GM18519 (cell line): ENCODE results near the gene MED22.
"Not testable (repeated sequence)": the region's sequence is repeated elsewhere in the genome, so short reads cannot be mapped to it uniquely, and the experiment has no call there.

Experiments used
- ATAC-seq: cut with Tn5 transposase; IDR thresholded peaks from one replicate; pipeline ENCODE4 v1.9.1; 2021; ENCODE audit warnings: mild to moderate bottlenecking, moderate library complexity; ENCODE audit not compliant: unreplicated experiment, low FRiP score

The MED22 gene

GRCh38 chr9:133315997-133316396 is 31.9 kb downstream of the MED22 start:
- no peak for ATAC-seq

- ATAC-seq = no peak
Observed at GRCh38 chr9:133309608-133310007, 38.3 kb downstream of the MED22 start.

GRCh38 chr9:133307301-133307700 is 40.6 kb downstream of the MED22 start:
- ATAC-seq = no peak

GRCh38 chr9:133306242-133307204 is 41.4 kb downstream of the MED22 start:
- no peak for ATAC-seq

- ATAC-seq = no peak
Observed at GRCh38 chr9:133305731-133306130, 42.2 kb downstream of the MED22 start.

GRCh38 chr9:133304477-133305377 is 43.2 kb downstream of the MED22 start:
- ATAC-seq = no peak

GRCh38 chr9:133304158-133304470 is 43.8 kb downstream of the MED22 start:
- no peak for ATAC-seq

- ATAC-seq = no peak
Observed at GRCh38 chr9:133303266-133304157, 44.4 kb downstream of the MED22 start.

GRCh38 chr9:133301253-133302230 is 46.4 kb downstream of the MED22 start:
- ATAC-seq = no peak

- not testable (repeated sequence) for ATAC-seq
Observed at GRCh38 chr9:133299996-133300395, 47.9 kb downstream of the MED22 start.

GRCh38 chr9:133294257-133294656 is 53.7 kb downstream of the MED22 start:
- no peak for ATAC-seq

GRCh38 chr9:133290751-133291302 is 57.1 kb downstream of the MED22 start:
- no peak for ATAC-seq
